HCT116 (cell line): ENCODE results near the gene PLAU.
A peak's percentile ranks its signal among the peaks of the same experiment; 100 is the strongest.

Source experiments
- CEBPB ChIP-seq: IDR thresholded peaks from 2 replicates; pipeline ENCODE4 v1.6.1; 2012; ENCODE audit warnings: low read depth
- EZH2 ChIP-seq: fragments of 200-600 bp; sonication (generic); IDR thresholded peaks from 2 replicates; pipeline ENCODE4 v1.6.1; 2017; ENCODE audit warnings: antibody characterized with exemption, mixed run types
- EZH2phosphoT487 ChIP-seq: fragments of 200-600 bp; IDR thresholded peaks from 2 replicates; pipeline ENCODE4 v1.6.1; 2018; ENCODE audit warnings: antibody characterized with exemption, borderline replicate concordance
- POLR2A ChIP-seq: IDR thresholded peaks from 2 replicates; pipeline ENCODE4 v1.7.0; 2011; ENCODE audit warnings: borderline replicate concordance; ENCODE audit not compliant: insufficient read depth, insufficient read length; ENCODE audit errors: extremely low read depth
- POLR2AphosphoS5 ChIP-seq: IDR thresholded peaks from 2 replicates; pipeline ENCODE4 v1.6.1; 2011; ENCODE audit warnings: mild to moderate bottlenecking, low read depth, low read length, moderate library complexity
- TCF7L2 ChIP-seq: IDR thresholded peaks from 2 replicates; pipeline ENCODE4 v1.7.0; 2011; ENCODE audit warnings: borderline replicate concordance, inconsistent platforms; ENCODE audit not compliant: insufficient read depth, insufficient read length; ENCODE audit errors: extremely low read depth
- ZNF274 ChIP-seq: fragments of 200-500 bp; sonication (Bioruptor generic); IDR thresholded peaks from 2 replicates; pipeline ENCODE4 v1.6.1; 2014; ENCODE audit warnings: mild to moderate bottlenecking, low read depth, low read length, inconsistent platforms
- TF ChIP-seq, protein P1 (sequence below), 3 experiments: fragments of 200-600 bp in 1 of 3; sonication (generic) in 1 of 3; IDR thresholded peaks in 2 of 3; conservative IDR thresholded peaks in 1 of 3; 2 replicates each; pipeline ENCODE4 v1.5.1; 2012 to 2017; ENCODE audit warnings: low read depth in 2 of 3, low read length in 2 of 3, antibody characterized with exemption in 1 of 3, borderline replicate concordance in 1 of 3, control low read depth in 1 of 3, mild to moderate bottlenecking in 1 of 3, mixed read lengths in 1 of 3, mixed run types in 1 of 3, moderate library complexity in 1 of 3; ENCODE audit not compliant: insufficient read depth in 1 of 3
- TF ChIP-seq, protein P2 (sequence below): IDR thresholded peaks from 2 replicates; pipeline ENCODE4 v1.6.1; 2012

DNA sequence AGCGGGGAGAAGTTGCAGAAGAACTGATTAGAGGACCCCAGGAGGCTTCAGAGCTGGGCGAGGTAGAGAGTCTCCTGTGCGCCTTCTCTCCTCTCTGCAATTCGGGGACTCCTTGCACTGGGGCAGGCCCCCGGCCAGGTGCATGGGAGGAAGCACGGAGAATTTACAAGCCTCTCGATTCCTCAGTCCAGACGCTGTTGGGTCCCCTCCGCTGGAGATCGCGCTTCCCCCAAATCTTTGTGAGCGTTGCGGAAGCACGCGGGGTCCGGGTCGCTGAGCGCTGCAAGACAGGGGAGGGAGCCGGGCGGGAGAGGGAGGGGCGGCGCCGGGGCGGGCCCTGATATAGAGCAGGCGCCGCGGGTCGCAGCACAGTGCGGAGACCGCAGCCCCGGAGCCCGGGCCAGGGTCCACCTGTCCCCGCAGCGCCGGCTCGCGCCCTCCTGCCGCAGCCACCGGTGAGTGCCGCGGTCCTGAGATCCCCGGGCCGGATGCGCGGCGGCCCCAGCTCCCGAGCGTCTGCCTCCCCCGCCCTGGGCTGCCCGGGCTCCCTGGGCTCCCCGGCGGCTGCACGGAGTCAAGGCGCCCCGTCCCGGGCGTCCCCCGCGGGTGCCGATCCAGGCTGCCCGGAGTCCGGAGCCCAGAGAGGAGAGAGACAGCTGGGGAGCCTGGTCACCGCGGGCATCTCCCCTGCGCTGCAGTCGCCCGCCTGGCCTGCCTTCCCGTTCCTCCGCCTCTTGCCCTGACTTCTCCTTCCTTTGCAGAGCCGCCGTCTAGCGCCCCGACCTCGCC lies at the start of gene PLAU:
- peak; percentile 89 for TF ChIP-seq POLR2AphosphoS5
- TF ChIP-seq, protein P1, sequence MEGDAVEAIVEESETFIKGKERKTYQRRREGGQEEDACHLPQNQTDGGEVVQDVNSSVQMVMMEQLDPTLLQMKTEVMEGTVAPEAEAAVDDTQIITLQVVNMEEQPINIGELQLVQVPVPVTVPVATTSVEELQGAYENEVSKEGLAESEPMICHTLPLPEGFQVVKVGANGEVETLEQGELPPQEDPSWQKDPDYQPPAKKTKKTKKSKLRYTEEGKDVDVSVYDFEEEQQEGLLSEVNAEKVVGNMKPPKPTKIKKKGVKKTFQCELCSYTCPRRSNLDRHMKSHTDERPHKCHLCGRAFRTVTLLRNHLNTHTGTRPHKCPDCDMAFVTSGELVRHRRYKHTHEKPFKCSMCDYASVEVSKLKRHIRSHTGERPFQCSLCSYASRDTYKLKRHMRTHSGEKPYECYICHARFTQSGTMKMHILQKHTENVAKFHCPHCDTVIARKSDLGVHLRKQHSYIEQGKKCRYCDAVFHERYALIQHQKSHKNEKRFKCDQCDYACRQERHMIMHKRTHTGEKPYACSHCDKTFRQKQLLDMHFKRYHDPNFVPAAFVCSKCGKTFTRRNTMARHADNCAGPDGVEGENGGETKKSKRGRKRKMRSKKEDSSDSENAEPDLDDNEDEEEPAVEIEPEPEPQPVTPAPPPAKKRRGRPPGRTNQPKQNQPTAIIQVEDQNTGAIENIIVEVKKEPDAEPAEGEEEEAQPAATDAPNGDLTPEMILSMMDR (IDR thresholded peaks at IDR 0.05 in 2 of 3, conservative IDR thresholded peaks at IDR 0.05 in 1 of 3; ENCODE audit: borderline replicate concordance in 1 of 3, insufficient read depth in 1 of 3, low read depth in 2 of 3, low read length in 2 of 3): no peak
- TF ChIP-seq POLR2A: peak; percentile 86
- TF ChIP-seq TCF7L2: no peak
- no peak for TF ChIP-seq ZNF274
- TF ChIP-seq CEBPB: no peak
- no peak for TF ChIP-seq EZH2phosphoT487
- TF ChIP-seq, protein P2, sequence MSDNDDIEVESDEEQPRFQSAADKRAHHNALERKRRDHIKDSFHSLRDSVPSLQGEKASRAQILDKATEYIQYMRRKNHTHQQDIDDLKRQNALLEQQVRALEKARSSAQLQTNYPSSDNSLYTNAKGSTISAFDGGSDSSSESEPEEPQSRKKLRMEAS: no peak
- TF ChIP-seq EZH2: no peak
